HEK293T (cell line): ENCODE results near the gene NAGLU.
A peak's percentile ranks its signal among the peaks of the same experiment; 100 is the strongest.

Experiments
- CTCF ChIA-PET: fragments of 350-600 bp; formaldehyde crosslinking; extraction: SDS; loops from one replicate; lab custom pipeline; 2021; ENCODE audit warnings: antibody characterized with exemption, inconsistent platforms; lab: Yijun Ruan, JAX
- POLR2A ChIA-PET: fragments of 350-600 bp; formaldehyde crosslinking; extraction: SDS; loops from one replicate; lab custom pipeline; 2020; ENCODE audit warnings: antibody characterized with exemption, inconsistent platforms; lab: Yijun Ruan, JAX
- DNase-seq: peaks from one replicate; pipeline ENCODE4 v3.0.0; 2012; ENCODE audit warnings: mixed read lengths; ENCODE audit errors: extremely low spot score
- ARNT ChIP-seq: fragments of 450-650 bp; IDR thresholded peaks from 2 replicates; pipeline ENCODE4 v1.6.1; 2017; ENCODE audit warnings: mild to moderate bottlenecking
- BHLHE40 ChIP-seq: fragments of 450-650 bp; IDR thresholded peaks from 2 replicates; pipeline ENCODE4 v1.6.1; 2016; ENCODE audit warnings: mild to moderate bottlenecking, moderate library complexity, borderline replicate concordance
- CTBP1 ChIP-seq: fragments of 450-650 bp; IDR thresholded peaks from 2 replicates; pipeline ENCODE4 v1.6.1; 2016; ENCODE audit warnings: borderline replicate concordance
- ELF4 ChIP-seq: fragments of 450-650 bp; IDR thresholded peaks from 2 replicates; pipeline ENCODE4 v1.6.1; 2017; ENCODE audit warnings: antibody characterized with exemption
- FOXA1 ChIP-seq: fragments of 450-650 bp; IDR thresholded peaks from 2 replicates; pipeline ENCODE4 v1.6.1; 2016; ENCODE audit warnings: mild to moderate bottlenecking
- FOXK2 ChIP-seq: fragments of 450-650 bp; IDR thresholded peaks from 2 replicates; pipeline ENCODE4 v1.6.1; 2016; ENCODE audit warnings: mild to moderate bottlenecking
- FOXM1 ChIP-seq: fragments of 450-650 bp; IDR thresholded peaks from 2 replicates; pipeline ENCODE4 v1.6.1; 2017; ENCODE audit warnings: mild to moderate bottlenecking, borderline replicate concordance
- HDGF ChIP-seq: fragments of 450-650 bp; IDR thresholded peaks from 2 replicates; pipeline ENCODE4 v1.6.1; 2017; ENCODE audit warnings: antibody characterized with exemption, borderline replicate concordance
- L3MBTL2 ChIP-seq: fragments of 450-650 bp; conservative IDR thresholded peaks from 2 replicates; pipeline ENCODE4 v1.6.1; 2016; ENCODE audit warnings: mild to moderate bottlenecking
- LEF1 ChIP-seq: fragments of 450-650 bp; IDR thresholded peaks from 2 replicates; pipeline ENCODE4 v1.6.1; 2017; ENCODE audit warnings: mild to moderate bottlenecking, borderline replicate concordance
- NFRKB ChIP-seq: fragments of 450-650 bp; IDR thresholded peaks from 2 replicates; pipeline ENCODE4 v1.6.1; 2016; ENCODE audit warnings: mild to moderate bottlenecking, moderate library complexity
- SP1 ChIP-seq: fragments of 450-650 bp; IDR thresholded peaks from 2 replicates; pipeline ENCODE4 v1.6.1; 2017
- SUZ12 ChIP-seq: fragments of 450-650 bp; IDR thresholded peaks from 2 replicates; pipeline ENCODE4 v1.6.1; 2016; ENCODE audit warnings: mild to moderate bottlenecking
- TARDBP ChIP-seq: fragments of 450-650 bp; IDR thresholded peaks from 2 replicates; pipeline ENCODE4 v1.6.1; 2016
- ZNF384 ChIP-seq: fragments of 450-650 bp; IDR thresholded peaks from 2 replicates; pipeline ENCODE4 v1.6.1; 2016
- TF ChIP-seq, protein P1 (sequence below): fragments of 450-650 bp; IDR thresholded peaks from 2 replicates; pipeline ENCODE4 v1.6.1; 2016

Gene NAGLU

DNA sequence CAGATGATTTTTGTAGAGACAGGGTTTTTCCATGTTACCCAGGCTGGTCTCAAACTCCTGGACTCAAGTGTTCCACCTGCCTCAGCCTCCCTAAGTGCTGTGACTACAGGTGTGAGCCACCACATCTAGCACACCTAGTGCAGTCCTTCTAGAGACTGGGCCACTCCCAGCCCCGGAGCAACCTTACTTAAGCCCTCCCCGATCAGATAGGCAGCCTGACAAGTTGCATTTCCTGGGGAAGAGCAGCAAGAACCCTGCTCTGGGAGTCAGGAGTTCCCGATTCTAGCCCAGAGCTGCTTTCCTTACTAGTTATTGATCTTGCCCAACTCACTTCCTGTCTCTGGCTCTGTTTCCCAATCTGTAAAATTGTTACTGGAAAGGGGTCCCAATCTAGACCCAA, 7.0 kb upstream of the NAGLU start:
- TF ChIP-seq NFRKB (no peak), ZNF384 (no peak), SUZ12 (no peak), LEF1 (no peak), HDGF (no peak), CTBP1 (no peak), TARDBP (no peak), SP1 (no peak)
- DNase-seq, result no peak
- POLR2A ChIA-PET, result no interaction called here
- CTCF ChIA-PET, result interaction anchor here (0.6 to 1.7 kb wide), 2 partner anchors 11 to 1142 kb away, joined by 3 to 11 read pairs; no protein-coding TSS in a partner anchor

GRCh38 chr17:42530952-42531454, 5.0 kb upstream of the NAGLU start:
- ChIA-PET CTCF (interaction anchor here (0.5 to 1.1 kb wide), 2 partner anchors 92 to 232 kb away, joined by 3 to 4 read pairs; no protein-coding TSS in a partner anchor), POLR2A (no interaction called here)
- no peak for DNase-seq
- TF ChIP-seq ZNF384 (no peak), HDGF (no peak), NFRKB (no peak), BHLHE40 (no peak), FOXK2 (no peak), SUZ12 (no peak), LEF1 (no peak), SP1 (no peak), ELF4 (no peak), FOXA1 (no peak), FOXM1 (no peak)

- TF ChIP-seq FOXA1 (no peak), NFRKB (no peak), FOXK2 (no peak), FOXM1 (0 out of 2 replicates have a peak, but pooled peaks have one; percentile 40), ELF4 (no peak), BHLHE40 (no peak)
- CTCF ChIA-PET, result interaction anchor here (0.6 to 1.0 kb wide), 2 partner anchors 12 to 25 kb away, joined by 3 to 5 read pairs; no protein-coding TSS in a partner anchor
- POLR2A ChIA-PET, result interaction anchor here (0.7 to 1.2 kb wide), 4 partner anchors 10 to 241 kb away, joined by 3 to 7 read pairs (median 3); partner anchors contain the start of genes CAVIN1 and VPS25
- DNase-seq, result peak; percentile 60
Measured at GRCh38 chr17:42531455-42532354, 4.3 kb upstream of the NAGLU start.

DNA sequence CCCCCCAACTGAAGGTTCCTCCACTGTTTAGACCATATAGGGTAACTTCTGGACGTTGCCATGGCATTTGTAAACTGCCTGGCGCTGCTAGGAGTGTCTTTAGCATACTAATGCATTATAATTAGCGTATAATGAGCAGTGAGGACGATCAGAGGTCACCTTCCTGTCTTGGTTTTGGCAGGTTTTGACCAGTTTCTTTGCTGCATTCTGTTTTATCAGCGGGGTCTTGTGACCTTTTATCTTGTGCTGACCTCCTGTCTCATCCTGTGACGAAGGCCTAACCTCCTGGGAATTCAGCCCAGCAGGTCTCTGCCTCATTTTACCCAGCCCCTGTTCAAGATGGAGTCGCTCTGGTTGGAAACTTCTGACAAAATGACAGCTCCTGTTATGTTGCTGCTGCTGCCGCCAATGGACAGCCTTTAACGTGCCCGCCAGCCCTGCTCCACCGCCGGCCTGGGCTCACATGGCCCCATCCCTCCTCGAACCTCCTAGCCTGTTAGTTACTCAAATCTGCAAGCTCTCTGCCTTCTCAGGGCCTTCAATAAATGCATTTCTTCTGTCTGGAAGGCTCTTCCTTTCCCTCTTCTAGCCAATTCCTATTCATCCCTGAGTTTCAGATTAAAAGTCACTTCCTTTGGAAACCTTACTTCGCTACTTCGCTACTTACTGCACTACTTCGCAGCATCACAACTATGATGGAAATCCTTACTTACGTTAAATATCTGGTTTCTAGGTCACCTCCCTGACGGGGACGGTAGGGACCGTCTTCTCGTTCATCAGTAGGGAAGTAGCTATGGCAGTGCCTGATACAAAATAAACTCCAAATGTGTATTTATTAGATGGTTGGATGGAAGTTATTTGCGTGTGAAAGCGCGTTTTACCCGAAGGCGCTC, 640 bp upstream of the NAGLU start:
- CTCF ChIA-PET, result interaction anchor here (0.6 to 1.4 kb wide), 6 partner anchors 8 to 234 kb away, joined by 3 to 10 read pairs (median 4); partner anchors contain the start of gene PSMC3IP
- TF ChIP-seq L3MBTL2 (peak; percentile 70; the same call in 1 of the 2 replicates), LEF1 (no peak)
- no peak for DNase-seq
- POLR2A ChIA-PET, result interaction anchor here (0.6 to 3.4 kb wide), 24 partner anchors 8 to 569 kb away, joined by 3 to 37 read pairs (median 6); partner anchors contain the start of genes CAVIN1, CNP, HSD17B1 and MLX

DNA sequence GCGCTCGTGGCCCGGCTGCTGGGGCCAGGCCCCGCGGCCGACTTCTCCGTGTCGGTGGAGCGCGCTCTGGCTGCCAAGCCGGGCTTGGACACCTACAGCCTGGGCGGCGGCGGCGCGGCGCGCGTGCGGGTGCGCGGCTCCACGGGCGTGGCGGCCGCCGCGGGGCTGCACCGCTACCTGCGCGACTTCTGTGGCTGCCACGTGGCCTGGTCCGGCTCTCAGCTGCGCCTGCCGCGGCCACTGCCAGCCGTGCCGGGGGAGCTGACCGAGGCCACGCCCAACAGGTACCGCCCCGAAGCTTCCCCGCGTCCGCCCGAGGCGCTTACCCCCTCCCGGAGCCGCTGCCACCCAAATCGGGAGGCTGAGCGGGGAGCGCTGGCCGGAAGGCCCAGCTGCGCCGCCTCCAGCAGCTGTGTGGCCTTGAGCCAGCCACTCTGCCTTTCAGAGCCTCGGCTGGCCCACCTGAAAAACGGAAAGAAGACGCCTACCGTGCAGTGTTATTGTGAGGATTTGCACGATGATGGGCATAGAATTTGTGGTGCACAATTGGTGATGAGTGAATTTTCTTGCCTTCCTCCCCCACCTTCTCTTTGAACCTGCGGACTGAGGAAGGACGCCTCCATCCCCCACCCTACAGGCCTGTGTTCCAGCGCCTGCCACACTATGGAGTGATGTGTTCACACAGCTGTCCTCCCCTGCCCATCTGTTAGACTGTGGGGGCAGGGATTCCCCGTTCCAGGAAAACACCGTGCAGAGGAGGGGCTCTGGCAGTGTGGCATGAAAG, 523 bp downstream of the NAGLU start:
- CTCF ChIA-PET, result interaction anchor here (0.6 to 1.4 kb wide), 6 partner anchors 9 to 227 kb away, joined by 3 to 10 read pairs (median 4); no protein-coding TSS in a partner anchor
- DNase-seq, result peak; percentile 78
- POLR2A ChIA-PET, result interaction anchor here (0.7 to 3.4 kb wide), 32 partner anchors 9 to 461 kb away, joined by 3 to 37 read pairs (median 5); partner anchors contain the start of genes CAVIN1, HSD17B1, MLX and PSMC3IP
- no peak for TF ChIP-seq LEF1
- peak; percentile 64 for TF ChIP-seq FOXM1
- TF ChIP-seq ARNT, result peak; percentile 71; the same call in 1 of the 2 replicates

GRCh38 chr17:42537156-42537805, 1.2 kb downstream of the NAGLU start:
- TF ChIP-seq SUZ12 (no peak), NFRKB (no peak), BHLHE40 (no peak), ZNF384 (no peak), L3MBTL2 (no peak), SP1 (no peak), LEF1 (no peak), ARNT (no peak), FOXA1 (no peak), FOXK2 (no peak), TARDBP (no peak)
- TF ChIP-seq, protein P1, sequence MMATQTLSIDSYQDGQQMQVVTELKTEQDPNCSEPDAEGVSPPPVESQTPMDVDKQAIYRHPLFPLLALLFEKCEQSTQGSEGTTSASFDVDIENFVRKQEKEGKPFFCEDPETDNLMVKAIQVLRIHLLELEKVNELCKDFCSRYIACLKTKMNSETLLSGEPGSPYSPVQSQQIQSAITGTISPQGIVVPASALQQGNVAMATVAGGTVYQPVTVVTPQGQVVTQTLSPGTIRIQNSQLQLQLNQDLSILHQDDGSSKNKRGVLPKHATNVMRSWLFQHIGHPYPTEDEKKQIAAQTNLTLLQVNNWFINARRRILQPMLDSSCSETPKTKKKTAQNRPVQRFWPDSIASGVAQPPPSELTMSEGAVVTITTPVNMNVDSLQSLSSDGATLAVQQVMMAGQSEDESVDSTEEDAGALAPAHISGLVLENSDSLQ, result no peak
- ChIA-PET POLR2A (interaction anchor here (0.8 to 3.4 kb wide), 17 partner anchors 10 to 236 kb away, joined by 3 to 37 read pairs (median 6); partner anchors contain the start of genes HSD17B1, MLX, PSMC3IP and RETREG3), CTCF (interaction anchor here (1.0 to 1.3 kb wide), 2 partner anchors 11 to 144 kb away, joined by 3 read pairs; no protein-coding TSS in a partner anchor)
- no peak for DNase-seq
